WERI-Rb-1 (cell line): ENCODE results near the gene AQP5.

ENCODE experiments used
- DNase-seq: peaks from one replicate; pipeline ENCODE4 v3.0.0-alpha.2; 2020
- H3K27ac ChIP-seq: fragments of 250-450 bp; sonication (Bioruptor Pico); 2 replicates; pipeline ENCODE4 v1.5.1; 2020; ENCODE audit warnings: mild to moderate bottlenecking, moderate library complexity
- H3K27me3 ChIP-seq: fragments of 250-450 bp; sonication (Bioruptor Pico); 2 replicates; pipeline ENCODE4 v1.5.1; 2021; ENCODE audit warnings: mild to moderate bottlenecking, low read depth, moderate library complexity; ENCODE audit not compliant: insufficient read depth, severe bottlenecking
- H3K36me3 ChIP-seq: fragments of 250-450 bp; sonication (Bioruptor Pico); 2 replicates; pipeline ENCODE4 v1.5.1; 2020; ENCODE audit warnings: mild to moderate bottlenecking, moderate library complexity
- H3K4me3 ChIP-seq: 2 replicates; pipeline ENCODE4 v1.5.1; 2011; ENCODE audit warnings: low read depth, mild to moderate bottlenecking, control low read depth, low read length
- H3K9me3 ChIP-seq: fragments of 250-450 bp; sonication (Bioruptor Pico); 2 replicates; pipeline ENCODE4 v1.5.1; 2021; ENCODE audit warnings: mild to moderate bottlenecking, moderate library complexity; ENCODE audit not compliant: severe bottlenecking
- CTCF ChIP-seq: IDR thresholded peaks from 2 replicates; pipeline ENCODE4 v1.5.1; 2011; ENCODE audit warnings: low read depth, mild to moderate bottlenecking, control low read depth, inconsistent platforms, low read length

AQP5 gene

GRCh38 chr12:49967777-49968250 lies 6.1 kb downstream of the AQP5 start:
- peak overlapping the region; percentile 59 for H3K4me3 ChIP-seq
- no peak for TF ChIP-seq CTCF
- no peak overlapping the region for H3K27ac ChIP-seq
- H3K9me3 ChIP-seq, result no peaks in the 10 kb centered on the region
- no peaks in the 10 kb centered on the region for H3K27me3 ChIP-seq
- no peak for DNase-seq
- no peaks in the 10 kb centered on the region for H3K36me3 ChIP-seq

GRCh38 chr12:49968471-49968870 lies 6.8 kb downstream of the AQP5 start:
- Histone ChIP-seq H3K9me3 (no peaks in the 10 kb centered on the region), H3K36me3 (no peaks in the 10 kb centered on the region), H3K4me3 (no peak overlapping the region), H3K27ac (no peak overlapping the region), H3K27me3 (no peaks in the 10 kb centered on the region)
- no peak for TF ChIP-seq CTCF
- no peak for DNase-seq

GRCh38 chr12:49969027-49969426 lies 7.4 kb downstream of the AQP5 start:
- Histone ChIP-seq H3K9me3 (no peaks in the 10 kb centered on the region), H3K27me3 (no peaks in the 10 kb centered on the region), H3K4me3 (no peak overlapping the region), H3K27ac (no peak overlapping the region), H3K36me3 (no peaks in the 10 kb centered on the region)
- no peak for TF ChIP-seq CTCF
- no peak for DNase-seq

GRCh38 chr12:49969651-49970429 lies 8.2 kb downstream of the AQP5 start:
- no peak for DNase-seq
- H3K9me3 ChIP-seq, result no peaks in the 10 kb centered on the region
- H3K4me3 ChIP-seq, result no peak overlapping the region
- TF ChIP-seq CTCF, result no peak
- no peaks in the 10 kb centered on the region for H3K27me3 ChIP-seq
- H3K27ac ChIP-seq, result no peak overlapping the region
- H3K36me3 ChIP-seq, result no peaks in the 10 kb centered on the region

GRCh38 chr12:49970658-49971057 lies 9.0 kb downstream of the AQP5 start:
- H3K4me3 ChIP-seq, result no peak overlapping the region
- no peak for TF ChIP-seq CTCF
- no peak for DNase-seq
- H3K9me3 ChIP-seq, result no peaks in the 10 kb centered on the region
- H3K27ac ChIP-seq, result no peak overlapping the region
- H3K27me3 ChIP-seq, result no peaks in the 10 kb centered on the region
- no peaks in the 10 kb centered on the region for H3K36me3 ChIP-seq

GRCh38 chr12:49971141-49971540 lies 9.5 kb downstream of the AQP5 start:
- H3K27me3 ChIP-seq, result no peaks in the 10 kb centered on the region

More at GRCh38 chr12:49971141-49971540, 9.5 kb downstream of the AQP5 start:
- TF ChIP-seq CTCF, result no peak
- no peak for DNase-seq
- Histone ChIP-seq H3K9me3 (no peaks in the 10 kb centered on the region), H3K36me3 (no peaks in the 10 kb centered on the region), H3K27ac (no peak overlapping the region), H3K4me3 (no peak overlapping the region)
